GM18951 (cell line): ENCODE data around the gene MACROD2.

ENCODE experiments used
- POLR2A ChIP-seq: IDR thresholded peaks from 4 replicates; pipeline ENCODE4 v1.6.1; 2011; ENCODE audit warnings: mild to moderate bottlenecking; ENCODE audit not compliant: insufficient read length, insufficient read depth; ENCODE audit errors: extremely low read depth
- in situ Hi-C: fragments of 300-500 bp; cut with MboI; formaldehyde crosslinking; loops from one replicate; pipeline ENCODE4 v1.12.0; 2022; ENCODE audit warnings: low sequenced_read_pairs, mixed read lengths, inconsistent platforms; ENCODE audit not compliant: unreplicated experiment

MACROD2 gene

GRCh38 chr20:14879020-14879697, 883.8 kb downstream of the MACROD2 start:
- in situ Hi-C loops, result no loop called here
- no peak for TF ChIP-seq POLR2A

GRCh38 chr20:14879839-14880238, 884.5 kb downstream of the MACROD2 start:
- no peak for TF ChIP-seq POLR2A
- in situ Hi-C loops, result no loop called here

GRCh38 chr20:14881518-14881917, 886.2 kb downstream of the MACROD2 start:
- in situ Hi-C loops, result no loop called here
- TF ChIP-seq POLR2A, result no peak

GRCh38 chr20:14882157-14882556, 886.8 kb downstream of the MACROD2 start:
- TF ChIP-seq POLR2A, result no peak
- in situ Hi-C loops, result no loop called here

DNA sequence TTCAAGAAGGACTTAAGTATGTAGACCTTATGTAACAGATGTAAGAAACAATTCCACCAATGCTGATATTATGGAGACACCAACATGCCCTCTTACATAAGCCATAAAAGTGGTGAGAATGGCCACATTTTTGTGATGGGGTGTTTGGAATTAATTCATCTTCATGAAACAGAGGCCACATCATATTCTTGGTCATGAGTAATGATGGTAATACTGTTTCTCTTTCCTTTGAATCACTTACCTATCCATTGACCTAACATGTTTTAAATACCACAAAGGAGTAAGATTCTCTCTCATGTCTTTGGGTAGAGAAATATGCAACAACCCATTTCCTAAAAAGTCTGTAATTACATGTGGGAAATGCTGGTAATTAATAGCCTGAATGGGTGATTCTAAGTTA, 887.5 kb downstream of the MACROD2 start:
- TF ChIP-seq POLR2A, result no peak
- in situ Hi-C loops, result no loop called here

DNA sequence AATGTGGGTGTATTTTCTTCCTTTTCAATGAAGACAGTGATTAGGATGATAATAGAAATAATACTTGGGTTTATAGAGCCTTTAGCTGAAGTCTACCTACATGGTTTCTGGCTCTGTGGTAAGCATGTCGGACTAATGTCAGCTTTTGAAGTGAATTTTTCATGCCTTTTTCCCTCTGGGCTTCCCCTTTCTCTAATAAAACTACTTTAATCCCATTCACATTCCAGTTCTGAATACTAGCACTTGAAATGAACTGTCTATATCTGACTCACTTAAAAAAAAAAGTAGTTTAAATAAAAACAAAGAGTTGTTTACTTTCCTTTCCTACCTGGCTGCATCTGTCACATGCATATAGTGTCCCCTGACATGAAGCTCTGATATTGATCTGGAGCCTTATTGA, 888.0 kb downstream of the MACROD2 start:
- in situ Hi-C loops, result no loop called here
- TF ChIP-seq POLR2A, result no peak

- TF ChIP-seq POLR2A, result no peak
- in situ Hi-C loops, result no loop called here
Measured at GRCh38 chr20:14885661-14886060, 890.3 kb downstream of the MACROD2 start.

DNA sequence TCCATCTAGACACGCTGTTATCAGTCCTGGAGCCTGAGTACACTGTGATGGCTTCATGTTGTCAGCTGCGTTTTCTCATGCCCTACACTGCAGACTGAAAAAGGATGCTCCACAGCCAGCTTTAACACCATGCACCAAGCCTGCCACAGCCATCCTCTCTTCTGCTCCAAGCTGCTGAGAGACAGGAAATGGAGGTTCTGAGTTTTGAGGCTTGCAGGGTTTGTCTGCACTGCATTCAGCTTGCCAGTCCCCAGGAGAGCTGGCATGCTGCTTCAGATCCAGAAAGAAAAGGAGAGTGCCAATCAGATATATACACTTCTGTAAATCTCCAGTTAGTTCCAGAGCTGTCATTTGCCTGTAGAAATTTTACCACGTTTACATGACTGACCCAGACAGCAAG, 892.8 kb downstream of the MACROD2 start:
- no peak for TF ChIP-seq POLR2A
- in situ Hi-C loops, result no loop called here

- no peak for TF ChIP-seq POLR2A
- in situ Hi-C loops, result no loop called here
Measured at GRCh38 chr20:14889496-14890255, 894.4 kb downstream of the MACROD2 start.

DNA sequence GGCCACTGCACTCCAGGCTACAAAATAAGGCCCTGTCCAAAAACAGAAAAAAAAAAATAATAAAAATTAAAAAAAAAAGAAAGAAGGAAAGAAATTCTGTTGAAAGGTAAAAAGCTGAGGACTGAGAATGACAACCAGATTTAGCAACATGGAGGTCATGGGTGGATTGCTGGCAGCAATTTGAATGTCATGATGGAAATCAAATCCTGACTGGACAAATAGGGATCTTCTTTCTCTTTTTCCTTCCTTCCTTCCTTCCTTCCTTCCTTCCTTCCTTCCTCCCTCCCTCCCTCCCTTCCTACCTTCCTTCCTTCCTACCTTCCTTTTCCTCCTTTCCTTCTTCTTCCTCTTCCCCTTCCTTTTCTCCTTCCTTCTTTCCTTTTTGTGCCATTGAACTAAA, 895.4 kb downstream of the MACROD2 start:
- in situ Hi-C loops, result no loop called here

DNA sequence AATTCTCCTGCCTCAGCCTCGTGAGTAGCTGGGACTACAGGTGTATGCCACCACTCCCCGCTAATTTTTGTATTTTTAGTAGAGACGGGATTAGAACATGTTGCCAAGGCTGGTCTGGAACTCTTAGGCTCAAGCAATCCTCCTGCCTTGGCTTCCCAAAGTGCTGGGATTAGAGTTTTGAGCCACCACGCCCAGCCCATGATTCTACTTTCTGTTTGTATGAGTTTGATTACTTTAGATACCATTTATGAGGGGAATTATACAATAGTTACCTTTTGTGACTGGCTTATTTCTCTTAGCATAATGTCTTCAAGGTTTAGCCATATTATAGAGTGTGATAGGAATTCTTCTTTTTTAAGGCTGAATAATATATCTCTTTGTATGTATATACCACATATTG, 897.5 kb downstream of the MACROD2 start:
- in situ Hi-C loops, result no loop called here

More for the DNA sequence above, 895.4 kb downstream of the MACROD2 start:
- no peak for TF ChIP-seq POLR2A

DNA sequence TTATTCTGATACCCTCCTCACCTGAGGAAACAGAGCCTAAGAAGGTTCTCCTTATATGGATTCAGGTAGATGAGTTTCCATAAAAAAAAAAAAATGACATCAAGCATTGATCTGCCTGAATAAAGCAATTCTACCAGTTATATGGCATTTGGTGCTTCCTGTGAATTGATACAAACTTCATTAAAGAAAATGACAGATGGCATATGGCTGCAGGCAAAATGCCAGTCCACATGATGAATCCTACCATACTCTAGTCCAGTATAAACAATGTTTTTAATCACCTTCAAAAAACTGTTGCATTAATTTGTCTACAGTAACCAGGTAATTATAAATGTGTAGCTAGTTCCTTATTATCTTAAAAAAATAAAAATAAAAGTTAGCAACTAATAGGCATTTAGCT, 901.3 kb downstream of the MACROD2 start:
- TF ChIP-seq POLR2A, result no peak
- in situ Hi-C loops, result no loop called here

More for the DNA sequence above, 897.5 kb downstream of the MACROD2 start:
- no peak for TF ChIP-seq POLR2A

DNA sequence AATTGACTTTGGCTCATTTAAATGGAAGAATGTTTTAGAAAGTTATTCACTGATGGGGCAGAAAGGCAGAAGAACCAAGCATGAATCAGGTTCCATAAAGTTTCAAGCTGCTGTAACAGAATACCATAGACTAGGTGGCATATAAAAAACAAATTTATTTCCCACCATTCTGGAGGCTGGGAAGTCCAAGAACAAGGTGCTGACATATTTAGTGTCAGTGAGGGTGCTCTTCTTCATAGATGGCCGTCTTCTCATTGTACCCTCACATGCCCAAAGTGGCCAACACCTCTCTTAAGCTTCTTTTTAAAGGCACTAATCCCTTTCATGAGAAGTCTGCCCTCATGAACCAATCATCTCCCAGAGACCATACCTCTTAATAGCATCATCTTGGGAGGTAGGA, 902.3 kb downstream of the MACROD2 start:
- in situ Hi-C loops, result no loop called here
- no peak for TF ChIP-seq POLR2A
